Gastroesophageal sphincter (tissue), 4 donors: ENCODE results near the gene CLEC18A. TPM values are rescaled to one million over a fixed set of nuclear protein-coding genes. Genes with fewer than 3 reads are reported as not detected.
"Not testable (repeated sequence)": the region's sequence is repeated elsewhere in the genome, so short reads cannot be mapped to it uniquely, and the experiment has no call there.

Experiments
- ATAC-seq: fragments of 150-250 bp; one replicate; pipeline ENCODE4 v1.9.1; 2016; ENCODE audit warnings: mild to moderate bottlenecking, moderate library complexity
- H3K27ac ChIP-seq, 4 donors: fragments of 200-600 bp; sonication (generic) in 3 of 4; 1 replicate in 3 of 4; 2 replicates in 1 of 4; pipeline ENCODE4 v1.5.1; 2016 to 2019
- H3K27me3 ChIP-seq: fragments of 200-600 bp; sonication (generic); one replicate; pipeline ENCODE4 v1.5.1; 2019
- H3K36me3 ChIP-seq, 2 donors: fragments of 200-600 bp; sonication (generic); one replicate each; pipeline ENCODE4 v1.5.1; 2019; ENCODE audit warnings: control low read depth in 1 of 2
- H3K4me1 ChIP-seq, 3 donors: fragments of 200-600 bp; sonication (generic); 1 replicate in 2 of 3; 2 replicates in 1 of 3; pipeline ENCODE4 v1.5.1; 2016 to 2019; ENCODE audit warnings: control low read depth in 2 of 3
- H3K4me3 ChIP-seq, 2 donors: fragments of 200-600 bp; sonication (generic); one replicate each; pipeline ENCODE4 v1.5.1; 2019; ENCODE audit warnings: mild to moderate bottlenecking in 1 of 2, moderate library complexity in 1 of 2
- H3K9me3 ChIP-seq, 3 donors: fragments of 200-600 bp; sonication (generic); one replicate each; pipeline ENCODE4 v1.5.1; 2017 to 2019; ENCODE audit warnings: control low read depth in 2 of 3
- WGBS, 2 donors: methylation state at CpG; one replicate each; pipeline ENCODE4 v1.1.5; 2018; ENCODE audit warnings: low coverage in 1 of 2; 5-methylcytosine and 5-hydroxymethylcytosine counted together
- small RNA-seq, 4 donors: library from RNA; depleted of rRNA; stranded (forward); fragments of <200 nt; gene quantifications; one replicate each; pipeline ENCODE3, GENCODE V24; 2016
- total RNA-seq, 4 donors: library from RNA; depleted of rRNA; stranded (reverse); fragments of >200 nt; gene quantifications; one replicate each; pipeline ENCODE4 v1.1.0, GENCODE V29; 2016

The CLEC18A gene
- total RNA-seq, 4 donors from 2014 or later, result 0.27 to 1.9 (median 0.31) TPM; not detected in 1

- H3K4me3 ChIP-seq, H3K36me3 ChIP-seq, H3K27ac ChIP-seq, H3K27me3 ChIP-seq, H3K9me3 ChIP-seq, H3K4me1 ChIP-seq: not testable (repeated sequence)
- 50% methylated on average over 3 of the region's 7 CpGs; no CpG with 5 or more reads in 1 of the 2 donors for WGBS, 2 donors
- peak; percentile 19 for ATAC-seq
Observed at GRCh38 chr16:69972120-69972519, 21.0 kb downstream of the CLEC18A start.

GRCh38 chr16:69972935-69973334, 21.8 kb downstream of the CLEC18A start:
- no CpG with 5 or more reads among the region's 8 CpGs for WGBS, 2 donors
- not testable (repeated sequence) for H3K4me1 ChIP-seq, H3K36me3 ChIP-seq, H3K9me3 ChIP-seq, ATAC-seq, H3K27ac ChIP-seq, H3K27me3 ChIP-seq, H3K4me3 ChIP-seq

GRCh38 chr16:69985196-69985595, 34.1 kb downstream of the CLEC18A start:
- not testable (repeated sequence) for H3K4me3 ChIP-seq, H3K27ac ChIP-seq, ATAC-seq, H3K27me3 ChIP-seq, H3K4me1 ChIP-seq, H3K9me3 ChIP-seq
- WGBS, 2 donors, result 71 to 100% methylated on average over 1 of the region's 1 CpG
- peaks cover 0 to 57% of the 10 kb centered on the region in 2 donors for H3K36me3 ChIP-seq

- not testable (repeated sequence) for H3K4me3 ChIP-seq, H3K4me1 ChIP-seq, H3K9me3 ChIP-seq, H3K27ac ChIP-seq, H3K27me3 ChIP-seq, ATAC-seq
- 50 to 53% methylated on average over 3 of the region's 3 CpGs for WGBS, 2 donors
- peaks cover 0 to 43% of the 10 kb centered on the region in 2 donors for H3K36me3 ChIP-seq
Observed at GRCh38 chr16:69997956-69998355, 46.8 kb downstream of the CLEC18A start.

- H3K4me1 ChIP-seq, H3K27me3 ChIP-seq, H3K27ac ChIP-seq, ATAC-seq, H3K4me3 ChIP-seq, H3K9me3 ChIP-seq: not testable (repeated sequence)
- H3K36me3 ChIP-seq, result peaks cover 0 to 39% of the 10 kb centered on the region in 2 donors
- WGBS, 2 donors, result 90 to 100% methylated on average over 2 to 8 of the region's 9 CpGs
Observed at GRCh38 chr16:69999801-70000200, 48.7 kb downstream of the CLEC18A start.

- H3K9me3 ChIP-seq, H3K4me1 ChIP-seq, H3K27me3 ChIP-seq, H3K27ac ChIP-seq, ATAC-seq, H3K4me3 ChIP-seq: not testable (repeated sequence)
- H3K36me3 ChIP-seq, result peaks cover 0 to 51% of the 10 kb centered on the region in 2 donors
- 96 to 100% methylated on average over 1 to 2 of the region's 2 CpGs for whole genome bisulfite sequencing, 2 donors
Observed at GRCh38 chr16:70003511-70003910, 52.4 kb downstream of the CLEC18A start.

GRCh38 chr16:70008604-70009003, 57.5 kb downstream of the CLEC18A start:
- WGBS, 2 donors, result 84 to 89% methylated on average over 3 of the region's 3 CpGs
- H3K36me3 ChIP-seq, result peaks cover 0 to 79% of the 10 kb centered on the region in 2 donors
- H3K4me1 ChIP-seq, H3K27ac ChIP-seq, H3K9me3 ChIP-seq, H3K27me3 ChIP-seq, ATAC-seq, H3K4me3 ChIP-seq: not testable (repeated sequence)

GRCh38 chr16:70010615-70011014, 59.5 kb downstream of the CLEC18A start:
- H3K4me3 ChIP-seq, H3K27ac ChIP-seq, ATAC-seq, H3K9me3 ChIP-seq, H3K27me3 ChIP-seq, H3K4me1 ChIP-seq: not testable (repeated sequence)
- H3K36me3 ChIP-seq, result peaks cover 0 to 87% of the 10 kb centered on the region in 2 donors
- 92 to 94% methylated on average over 5 to 6 of the region's 8 CpGs for WGBS, 2 donors

GRCh38 chr16:70011120-70011519, 60.0 kb downstream of the CLEC18A start:
- not testable (repeated sequence) for ATAC-seq, H3K9me3 ChIP-seq, H3K4me3 ChIP-seq, H3K27ac ChIP-seq, H3K27me3 ChIP-seq, H3K4me1 ChIP-seq
- 83% methylated on average over 2 of the region's 11 CpGs; no CpG with 5 or more reads in 1 of the 2 donors for WGBS, 2 donors
- peaks cover 0 to 91% of the 10 kb centered on the region in 2 donors for H3K36me3 ChIP-seq

- not testable (repeated sequence) for H3K27me3 ChIP-seq, ATAC-seq, H3K9me3 ChIP-seq, H3K4me3 ChIP-seq, H3K27ac ChIP-seq, H3K4me1 ChIP-seq
- WGBS, 2 donors, result 90 to 91% methylated on average over 6 to 11 of the region's 11 CpGs
- H3K36me3 ChIP-seq, result peaks cover 0 to 93% of the 10 kb centered on the region in 2 donors
Observed at GRCh38 chr16:70012354-70012753, 61.2 kb downstream of the CLEC18A start.

GRCh38 chr16:70012951-70013350, 61.8 kb downstream of the CLEC18A start:
- H3K4me1 ChIP-seq, H3K27me3 ChIP-seq, H3K9me3 ChIP-seq, H3K4me3 ChIP-seq, ATAC-seq, H3K27ac ChIP-seq: not testable (repeated sequence)
- H3K36me3 ChIP-seq, result peaks cover 0 to 99% of the 10 kb centered on the region in 2 donors
- WGBS, 2 donors, result 83% methylated on average over 2 of the region's 11 CpGs; no CpG with 5 or more reads in 1 of the 2 donors

Small RNAs within 50 kb of the gene (small RNA-seq; reads per million reads assigned to genes)
- 0 reads per million in 4 donors for gene AC026468.1
- 172 to 312 (median 219) reads per million in 4 donors for gene MIR140

Other genes starting within 250 kb of the CLEC18A start
- gene NQO1, start 224.8 kb upstream of the CLEC18A start, total RNA-seq, result 100 to 1,000 TPM in 1 of 4 donors, 10 to 100 TPM in 3; 51.3 to 120 (median 79.9) TPM
- 10 to 100 TPM; 23.4 to 31.4 (median 27.1) TPM for gene NOB1, start 196.4 kb upstream of the CLEC18A start, total RNA-seq
- gene WWP2, start 189.0 kb upstream of the CLEC18A start, total RNA-seq, result 10 to 100 TPM; 23.4 to 31.9 (median 28.8) TPM
- gene PDPR, start 163.0 kb downstream of the CLEC18A start, total RNA-seq, result 10 to 100 TPM; 24.0 to 38.3 (median 29.8) TPM
- not detected for gene CLEC18C, start 222.5 kb downstream of the CLEC18A start, total RNA-seq